Tibial nerve (tissue), 4 donors: ENCODE measurements around the gene EHF. TPM values are rescaled to one million over a fixed set of nuclear protein-coding genes. Genes with fewer than 3 reads are reported as not detected.

ENCODE experiments used
- DNase-seq, 2 donors: peaks; one replicate each; pipeline ENCODE4 v3.0.0-alpha.2; 2019; ENCODE audit warnings: low spot score in 2 of 2
- H3K27ac ChIP-seq, 4 donors: fragments of 200-600 bp; sonication (generic) in 3 of 4; one replicate each; pipeline ENCODE4 v1.5.1; 2017 to 2019; ENCODE audit warnings: mild to moderate bottlenecking in 1 of 4
- H3K27me3 ChIP-seq, 2 donors: fragments of 200-600 bp; sonication (generic) in 1 of 2; one replicate each; pipeline versions ENCODE4 v1.5.1 to v1.6.0; 2017 to 2019
- H3K36me3 ChIP-seq, 3 donors: fragments of 200-600 bp; sonication (generic); one replicate each; pipeline ENCODE4 v1.5.1; 2018 to 2019
- H3K4me1 ChIP-seq, 4 donors: fragments of 200-600 bp; sonication (generic) in 3 of 4; one replicate each; pipeline ENCODE4 v1.5.1; 2017 to 2019
- H3K4me3 ChIP-seq, 4 donors: fragments of 200-600 bp; sonication (generic) in 3 of 4; one replicate each; pipeline ENCODE4 v1.5.1; 2017 to 2019; ENCODE audit warnings: mild to moderate bottlenecking in 1 of 4, moderate library complexity in 1 of 4
- H3K9me3 ChIP-seq, 4 donors: fragments of 200-600 bp; sonication (generic) in 3 of 4; one replicate each; pipeline ENCODE4 v1.5.1; 2017 to 2019
- EP300 ChIP-seq, 2 donors: sonication (generic); formaldehyde crosslinking; IDR thresholded peaks; one replicate each; pipeline ENCODE4 v1.6.1; 2017; ENCODE audit warnings: antibody characterized with exemption in 2 of 2, mild to moderate bottlenecking in 1 of 2
- POLR2A ChIP-seq, 2 donors: fragments of 450-650 bp; IDR thresholded peaks; one replicate each; pipeline ENCODE4 v1.6.1; 2017; ENCODE audit warnings: antibody characterized with exemption in 2 of 2, mild to moderate bottlenecking in 2 of 2, moderate library complexity in 2 of 2
- WGBS, 2 donors: methylation state at CpG; one replicate each; pipeline ENCODE4 v1.1.5; 2018; 5-methylcytosine and 5-hydroxymethylcytosine counted together
- total RNA-seq, 4 donors: library from RNA; depleted of rRNA; stranded (reverse); fragments of >200 nt; gene quantifications; one replicate each; pipeline ENCODE4 v1.1.0, GENCODE V29; 2016
- TF ChIP-seq, protein P1 (sequence below), 5 experiments: fragments of 200-600 bp in 3 of 5; fragments of 450-650 bp in 2 of 5; sonication (generic) in 3 of 5; IDR thresholded peaks; one replicate each; pipeline ENCODE4 v1.5.1; 2016 to 2019; ENCODE audit warnings: antibody characterized with exemption in 5 of 5, mild to moderate bottlenecking in 3 of 5, moderate library complexity in 2 of 5

EHF gene
- total RNA-seq, 4 donors from 2014 or later: 0.22 TPM; not detected in 3

DNA sequence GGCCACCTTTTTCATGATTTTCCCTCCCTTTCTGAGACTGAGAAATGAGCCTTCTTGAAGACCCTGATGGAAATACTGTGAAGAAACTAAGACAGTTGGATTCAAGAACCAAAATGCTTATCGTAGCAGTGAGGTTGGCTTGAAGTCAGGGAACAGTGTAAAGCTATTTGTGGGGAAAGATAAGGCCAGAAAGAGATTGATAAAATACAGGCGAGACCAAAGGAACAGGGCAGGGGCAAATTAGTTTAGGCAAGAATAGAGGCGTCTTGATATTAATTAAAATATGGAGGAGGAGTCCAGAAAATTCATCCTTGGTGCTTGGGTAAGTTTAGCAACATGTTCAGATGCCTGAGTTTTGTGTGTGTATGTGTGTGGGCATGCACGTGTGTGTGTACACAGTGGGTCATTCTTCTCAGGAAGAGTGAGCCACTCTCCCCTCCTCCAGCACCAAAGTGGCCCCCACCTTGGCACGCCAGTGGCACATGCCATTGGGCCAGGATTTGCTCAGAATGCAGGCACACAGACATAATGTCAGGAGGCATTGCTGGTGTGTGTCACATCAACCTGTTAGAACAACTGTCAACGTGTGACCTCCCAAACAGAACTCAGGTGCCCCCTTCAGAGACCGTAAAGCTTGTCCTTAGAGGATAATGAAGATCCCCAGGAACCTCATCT lies 3.9 kb upstream of the EHF start:
- WGBS, 2 donors: 79 to 83% methylated on average over 7 of the region's 7 CpGs
- H3K9me3 ChIP-seq: no peaks in the 10 kb centered on the region
- H3K4me3 ChIP-seq: no peak overlapping the region
- no peaks in the 10 kb centered on the region for H3K36me3 ChIP-seq
- TF ChIP-seq POLR2A (IDR thresholded peaks at IDR 0.05): no peak
- TF ChIP-seq, protein P1, sequence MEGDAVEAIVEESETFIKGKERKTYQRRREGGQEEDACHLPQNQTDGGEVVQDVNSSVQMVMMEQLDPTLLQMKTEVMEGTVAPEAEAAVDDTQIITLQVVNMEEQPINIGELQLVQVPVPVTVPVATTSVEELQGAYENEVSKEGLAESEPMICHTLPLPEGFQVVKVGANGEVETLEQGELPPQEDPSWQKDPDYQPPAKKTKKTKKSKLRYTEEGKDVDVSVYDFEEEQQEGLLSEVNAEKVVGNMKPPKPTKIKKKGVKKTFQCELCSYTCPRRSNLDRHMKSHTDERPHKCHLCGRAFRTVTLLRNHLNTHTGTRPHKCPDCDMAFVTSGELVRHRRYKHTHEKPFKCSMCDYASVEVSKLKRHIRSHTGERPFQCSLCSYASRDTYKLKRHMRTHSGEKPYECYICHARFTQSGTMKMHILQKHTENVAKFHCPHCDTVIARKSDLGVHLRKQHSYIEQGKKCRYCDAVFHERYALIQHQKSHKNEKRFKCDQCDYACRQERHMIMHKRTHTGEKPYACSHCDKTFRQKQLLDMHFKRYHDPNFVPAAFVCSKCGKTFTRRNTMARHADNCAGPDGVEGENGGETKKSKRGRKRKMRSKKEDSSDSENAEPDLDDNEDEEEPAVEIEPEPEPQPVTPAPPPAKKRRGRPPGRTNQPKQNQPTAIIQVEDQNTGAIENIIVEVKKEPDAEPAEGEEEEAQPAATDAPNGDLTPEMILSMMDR (IDR thresholded peaks at IDR 0.05): no peak
- no peak for TF ChIP-seq EP300 (IDR thresholded peaks at IDR 0.05)
- no peaks in the 10 kb centered on the region for H3K27me3 ChIP-seq
- DNase-seq: no peak
- peaks cover 0 to 26% (median 2%) of the 10 kb centered on the region in 4 donors for H3K4me1 ChIP-seq
- H3K27ac ChIP-seq: no peak overlapping the region

DNA sequence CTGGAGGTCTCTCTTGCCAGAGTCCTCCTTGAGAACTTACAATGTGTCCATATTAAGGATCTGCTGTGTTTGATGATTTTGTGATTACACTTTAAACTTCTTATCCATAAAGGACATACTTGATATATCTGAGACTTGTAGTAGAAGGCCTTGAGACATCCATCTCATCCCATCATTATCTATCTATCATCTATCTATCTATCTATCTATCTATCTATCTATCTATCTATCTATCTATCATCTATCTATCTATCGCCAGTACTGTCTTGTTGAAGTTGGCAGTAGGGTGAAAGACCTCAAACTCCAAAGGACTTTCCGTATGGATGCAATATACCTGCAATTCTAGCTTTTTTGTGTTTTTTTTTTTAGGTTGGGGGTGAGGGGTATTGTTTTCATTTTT lies 2.5 kb upstream of the EHF start:
- H3K36me3 ChIP-seq: no peaks in the 10 kb centered on the region
- TF ChIP-seq EP300 (IDR thresholded peaks at IDR 0.05) (no peak), POLR2A (IDR thresholded peaks at IDR 0.05) (no peak)
- TF ChIP-seq, protein P1 (IDR thresholded peaks at IDR 0.05): no peak
- H3K27me3 ChIP-seq: peaks cover 0 to 6% of the 10 kb centered on the region in 2 donors
- H3K4me1 ChIP-seq: peaks cover 0 to 19% (median 2%) of the 10 kb centered on the region in 4 donors
- H3K4me3 ChIP-seq: no peak overlapping the region
- 98% methylated on average over 2 of the region's 2 CpGs for WGBS, 2 donors
- DNase-seq: no peak
- no peaks in the 10 kb centered on the region for H3K9me3 ChIP-seq
- no peak overlapping the region for H3K27ac ChIP-seq

DNA sequence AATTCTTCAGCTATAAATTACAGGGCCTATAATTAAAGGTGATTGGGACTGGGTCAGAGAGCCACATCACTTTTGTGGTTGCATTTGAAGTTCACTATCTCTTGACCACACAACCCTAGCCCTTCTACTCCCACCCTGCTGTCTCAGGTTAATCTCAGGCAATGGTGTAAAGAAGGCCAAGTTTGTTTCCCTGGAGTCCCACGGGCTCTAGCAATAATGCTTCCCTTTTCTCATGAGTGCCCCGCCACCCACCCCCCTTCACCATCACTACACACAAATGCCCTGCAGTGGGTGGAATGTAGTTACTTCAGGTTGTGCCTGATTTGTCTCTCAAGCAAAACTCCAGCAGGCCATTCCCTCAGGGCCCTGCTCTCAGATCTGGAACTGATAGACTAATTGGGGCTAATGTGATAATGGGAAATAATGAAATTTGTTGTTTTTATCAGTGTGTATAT lies 1.8 kb upstream of the EHF start:
- Histone ChIP-seq H3K9me3 (no peaks in the 10 kb centered on the region), H3K27me3 (peaks cover 0 to 6% of the 10 kb centered on the region in 2 donors), H3K4me3 (no peak overlapping the region), H3K27ac (no peak overlapping the region), H3K4me1 (peaks cover 0 to 12% (median under 1%) of the 10 kb centered on the region in 4 donors), H3K36me3 (no peaks in the 10 kb centered on the region)
- TF ChIP-seq POLR2A (IDR thresholded peaks at IDR 0.05) (no peak), EP300 (IDR thresholded peaks at IDR 0.05) (no peak)
- TF ChIP-seq, protein P1 (IDR thresholded peaks at IDR 0.05): no peak
- DNase-seq: no peak
- WGBS, 2 donors: 71 to 86% methylated on average over 2 of the region's 2 CpGs

DNA sequence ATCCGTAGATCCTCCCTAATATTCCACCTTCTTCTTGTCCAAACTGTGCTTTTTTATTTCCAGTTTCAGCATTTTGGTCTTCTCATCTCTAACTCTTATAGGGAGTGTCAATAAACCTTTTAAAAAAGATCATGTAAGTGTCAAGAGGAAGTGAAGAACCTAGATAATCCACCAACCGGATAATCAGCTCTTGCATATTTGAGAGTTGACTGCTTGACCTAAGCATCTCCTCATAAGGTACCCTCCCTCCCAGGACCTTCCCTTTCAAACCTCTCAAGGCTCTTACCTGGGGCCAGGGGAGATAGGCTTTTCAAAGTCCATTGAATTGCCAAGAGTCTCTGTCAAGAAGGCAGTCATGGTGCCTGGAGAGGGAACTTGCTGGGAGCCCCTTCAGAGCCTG lies 691 bp upstream of the EHF start:
- no peak for DNase-seq
- no peak overlapping the region for H3K4me3 ChIP-seq
- 88 to 90% methylated on average over 2 of the region's 2 CpGs for WGBS, 2 donors

DNA sequence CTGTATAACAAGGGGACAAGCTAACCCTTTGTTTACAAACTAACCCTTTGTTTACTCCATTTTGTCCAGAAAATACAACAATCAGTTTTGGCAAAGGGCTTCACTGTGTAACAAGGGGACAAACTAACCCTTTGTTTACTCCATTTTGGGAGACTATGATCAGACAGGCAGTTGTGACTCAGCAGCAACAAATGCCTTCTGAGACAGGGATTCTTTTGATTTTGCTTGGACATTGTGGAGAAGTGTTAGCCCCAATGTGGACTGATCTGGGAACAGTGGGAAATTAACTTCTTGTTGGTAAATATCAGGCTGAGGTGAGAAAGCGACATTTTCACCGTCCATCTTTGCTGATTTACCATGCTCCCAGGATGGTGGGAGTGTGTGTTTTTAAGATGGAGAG lies 983 bp downstream of the EHF start:
- 60 to 66% methylated on average over 2 of the region's 2 CpGs for WGBS, 2 donors
- Histone ChIP-seq H3K36me3 (no peaks in the 10 kb centered on the region), H3K4me3 (no peak overlapping the region), H3K27me3 (peaks cover 0 to 28% of the 10 kb centered on the region in 2 donors), H3K9me3 (no peaks in the 10 kb centered on the region), H3K27ac (no peak overlapping the region), H3K4me1 (peaks cover 0 to 4% (median 0%) of the 10 kb centered on the region in 4 donors)
- no peak for DNase-seq
- TF ChIP-seq, protein P1 (IDR thresholded peaks at IDR 0.05): no peak
- TF ChIP-seq POLR2A (IDR thresholded peaks at IDR 0.05) (no peak), EP300 (IDR thresholded peaks at IDR 0.05) (no peak)

More for the DNA sequence above, 691 bp upstream of the EHF start:
- peaks cover 0 to 12% of the 10 kb centered on the region in 2 donors for H3K27me3 ChIP-seq
- H3K27ac ChIP-seq: no peak overlapping the region
- peaks cover 0 to 4% (median 0%) of the 10 kb centered on the region in 4 donors for H3K4me1 ChIP-seq
- no peaks in the 10 kb centered on the region for H3K36me3 ChIP-seq
- H3K9me3 ChIP-seq: no peaks in the 10 kb centered on the region
- TF ChIP-seq EP300 (IDR thresholded peaks at IDR 0.05): no peak
- no peak for TF ChIP-seq POLR2A (IDR thresholded peaks at IDR 0.05)
- TF ChIP-seq, protein P1 (IDR thresholded peaks at IDR 0.05): no peak
